Stomach (tissue), 9 donors: ENCODE data around the gene ITGAD. TPM values are rescaled to one million over a fixed set of nuclear protein-coding genes. Genes with fewer than 3 reads are reported as not detected.
"Not testable (repeated sequence)": the region's sequence is repeated elsewhere in the genome, so short reads cannot be mapped to it uniquely, and the experiment has no call there.

ENCODE experiments used
- DNase-seq, 2 donors: peaks; one replicate each; pipeline versions ENCODE4 v3.0.0 to v3.0.0-alpha.2; 2013 to 2019
- H3K27ac ChIP-seq, 5 donors: fragments of 200-600 bp in 4 of 5; sonication (generic) in 4 of 5; one replicate each; pipeline ENCODE4 v1.5.1; 2013 to 2019; ENCODE audit warnings: mild to moderate bottlenecking in 1 of 5, moderate library complexity in 1 of 5
- H3K27me3 ChIP-seq, 3 donors: fragments of 200-600 bp; sonication (generic); one replicate each; pipeline ENCODE4 v1.5.1; 2017 to 2019; ENCODE audit warnings: mixed run types in 1 of 3
- H3K36me3 ChIP-seq, 4 donors: fragments of 200-600 bp; sonication (generic); 1 replicate in 3 of 4; 2 replicates in 1 of 4; pipeline ENCODE4 v1.5.1; 2016 to 2019
- H3K4me1 ChIP-seq, 4 donors: fragments of 200-600 bp; sonication (generic); one replicate each; pipeline ENCODE4 v1.5.1; 2016 to 2019
- H3K4me3 ChIP-seq, 4 donors: fragments of 200-600 bp; sonication (generic) in 3 of 4; one replicate each; pipeline ENCODE4 v1.5.1; 2016 to 2019; ENCODE audit warnings: mild to moderate bottlenecking in 1 of 4
- H3K9me3 ChIP-seq, 4 donors: fragments of 200-600 bp; sonication (generic); one replicate each; pipeline ENCODE4 v1.5.1; 2016 to 2019
- CTCF ChIP-seq, 7 experiments: fragments of 450-650 bp in 4 of 7; fragments of 200-600 bp in 3 of 7; sonication (generic) in 3 of 7; IDR thresholded peaks; one replicate each; pipeline ENCODE4 v1.5.1; 2016 to 2019; ENCODE audit warnings: antibody characterized with exemption in 7 of 7, control low read depth in 2 of 7, mild to moderate bottlenecking in 1 of 7
- EP300 ChIP-seq: sonication (generic); formaldehyde crosslinking; IDR thresholded peaks from one replicate; pipeline ENCODE4 v1.6.1; 2017; ENCODE audit warnings: antibody characterized with exemption
- POLR2A ChIP-seq, 4 donors: fragments of 450-650 bp; IDR thresholded peaks; one replicate each; pipeline ENCODE4 v1.6.1; 2016; ENCODE audit warnings: antibody characterized with exemption in 4 of 4, control low read depth in 2 of 4, mild to moderate bottlenecking in 1 of 4, moderate library complexity in 1 of 4
- POLR2AphosphoS5 ChIP-seq, 3 donors: sonication (generic); formaldehyde crosslinking; IDR thresholded peaks; one replicate each; pipeline ENCODE4 v1.6.1; 2016; ENCODE audit warnings: antibody characterized with exemption in 3 of 3
- WGBS, 5 donors: extraction: QIAGEN DNeasy Blood & Tissue Kit in 3 of 5; methylation state at CpG; one replicate each; pipeline versions ENCODE4 v1.1.5 to v1.1.7; 2013 to 2018; 5-methylcytosine and 5-hydroxymethylcytosine counted together
- intact Hi-C: fragments of 100-400 bp; cut with DNase I; formaldehyde crosslinking; loops from one replicate; pipeline ENCODE4 v1.15.1; 2023; ENCODE audit warnings: low total_unique reads
- polyA plus RNA-seq, 3 donors: library from polyadenylated mRNA; stranded (reverse); fragments of 200-250 nt; gene quantifications; one replicate each; pipeline ENCODE4 v1.2.3, GENCODE V29; 2013
- total RNA-seq, 5 donors: library from RNA; depleted of rRNA; stranded (reverse); fragments of >200 nt; gene quantifications; one replicate each; pipeline versions ENCODE4 v1.1.0 to v1.2.3, GENCODE V29; 2014 to 2016
- donor health status: healthy with polysubstance abuse.
- donor health status: Bipolar disorder and iron deficiency.
- donor health status: healthy.

The ITGAD gene
- total and polyA plus RNA-seq, 8 donors, result 0.29 to 0.37 TPM; not detected in 6

DNA sequence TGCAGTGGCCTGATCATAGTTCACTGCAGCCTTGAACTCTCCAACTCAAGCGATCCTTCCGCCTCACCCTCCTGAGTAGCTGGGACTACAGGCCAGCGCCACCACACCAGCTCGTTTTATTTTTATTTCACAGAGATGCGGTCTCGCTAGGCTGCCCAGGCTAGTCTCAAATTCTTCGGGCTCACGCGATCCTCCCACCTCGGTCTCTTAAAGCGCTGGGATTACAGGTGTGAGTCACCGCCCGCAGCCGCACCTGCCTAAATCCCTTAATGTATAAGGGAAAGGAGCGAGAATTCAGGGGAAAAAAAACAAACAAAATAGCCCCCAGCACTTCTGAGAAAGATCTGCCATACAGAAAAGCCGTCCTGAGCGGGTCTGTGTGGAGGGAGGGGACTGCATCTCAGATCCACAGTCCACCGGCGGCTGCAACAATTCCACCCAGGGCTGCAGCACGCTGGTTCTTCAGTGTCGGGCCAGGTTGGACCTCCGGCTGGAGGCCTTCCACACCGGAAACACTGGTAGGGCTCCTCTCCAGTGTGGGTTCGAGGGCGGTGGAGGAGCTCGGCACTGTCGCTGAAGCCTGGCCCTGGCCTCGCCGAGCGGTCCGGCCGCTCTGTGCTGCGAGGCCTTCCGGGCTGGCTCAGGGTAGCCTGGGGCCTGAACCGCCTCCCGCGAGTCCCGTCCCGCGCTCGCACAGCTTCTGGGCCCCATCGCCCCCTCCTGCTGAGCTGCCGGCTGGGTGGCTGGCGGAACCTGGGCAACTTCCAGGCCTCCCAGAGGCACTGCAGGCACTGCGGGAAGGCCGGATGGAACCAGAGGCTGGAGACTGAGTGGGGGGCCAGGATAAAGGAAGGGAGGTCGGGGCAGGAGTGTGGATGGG lies 42.4 kb downstream of the ITGAD start:
- TF ChIP-seq POLR2AphosphoS5 (IDR thresholded peaks at IDR 0.05) (no peak), POLR2A (IDR thresholded peaks at IDR 0.05) (no peak), EP300 (no peak), CTCF (IDR thresholded peaks at IDR 0.05) (no peak)
- Histone ChIP-seq H3K36me3 (peaks cover 0 to 14% (median 0%) of the 10 kb centered on the region in 4 donors), H3K27ac (no peak overlapping the region), H3K4me1 (no peaks in the 10 kb centered on the region), H3K4me3 (no peak overlapping the region), H3K27me3 (no peaks in the 10 kb centered on the region), H3K9me3 (no peaks in the 10 kb centered on the region)
- WGBS, 5 donors, result 89 to 95% (median 94%) methylated on average over 45 to 47 of the region's 47 CpGs
- intact Hi-C loops, result no loop called here
- DNase-seq, result no peak

GRCh38 chr16:31436221-31437045 lies 43.3 kb downstream of the ITGAD start:
- H3K9me3 ChIP-seq, result no peaks in the 10 kb centered on the region
- no peak overlapping the region for H3K4me3 ChIP-seq
- no peak for DNase-seq
- TF ChIP-seq EP300, result no peak
- TF ChIP-seq POLR2A (IDR thresholded peaks at IDR 0.05), result no peak
- no peak for TF ChIP-seq CTCF (IDR thresholded peaks at IDR 0.05)
- WGBS, 5 donors, result 92 to 95% (median 94%) methylated on average over 37 to 44 of the region's 44 CpGs
- H3K27ac ChIP-seq, result no peak overlapping the region
- no peaks in the 10 kb centered on the region for H3K4me1 ChIP-seq
- H3K36me3 ChIP-seq, result peaks cover 0 to 14% (median 0%) of the 10 kb centered on the region in 4 donors
- H3K27me3 ChIP-seq, result no peaks in the 10 kb centered on the region
- intact Hi-C loops, result no loop called here

DNA sequence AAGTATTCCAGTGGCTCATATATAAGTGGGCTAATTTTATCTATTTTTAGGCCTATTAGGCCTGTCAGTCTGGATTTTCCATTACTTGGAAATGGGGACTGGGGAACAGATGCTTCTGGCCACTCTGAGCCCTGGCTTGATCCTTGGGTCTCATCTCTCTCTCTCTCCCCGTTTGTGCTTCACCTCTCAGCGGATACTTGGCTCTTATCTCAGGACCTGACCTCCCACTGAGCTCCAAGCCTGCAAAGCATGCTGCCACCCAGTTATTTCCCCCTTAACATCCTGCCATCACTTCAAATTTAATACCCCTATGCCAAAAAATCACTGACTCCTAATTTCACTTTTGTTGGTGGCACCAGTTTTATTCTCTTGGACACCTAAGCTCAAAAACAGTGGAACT lies 45.3 kb downstream of the ITGAD start:
- 37 to 62% (median 46%) methylated on average over 2 of the region's 2 CpGs for WGBS, 5 donors

DNA sequence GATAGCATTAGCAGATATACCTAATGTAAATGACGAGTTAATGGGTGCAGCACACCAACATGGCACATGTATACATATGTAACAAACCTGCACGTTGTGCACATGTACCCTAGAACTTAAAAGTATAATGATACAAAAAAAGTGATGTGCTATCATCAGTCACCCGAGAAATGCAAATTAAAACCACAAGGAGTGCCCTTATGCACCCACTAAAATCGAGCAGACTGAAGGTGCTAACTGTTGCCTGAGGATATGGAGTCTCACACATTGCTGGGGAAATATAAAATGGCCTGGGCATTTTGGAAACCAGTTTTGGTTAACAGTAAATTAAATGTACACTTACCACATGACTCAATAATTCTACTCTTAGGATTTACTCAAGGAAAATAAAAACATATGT lies 45.9 kb downstream of the ITGAD start:
- intact Hi-C loops, DNase-seq, H3K27ac ChIP-seq, H3K27me3 ChIP-seq, H3K9me3 ChIP-seq, H3K4me3 ChIP-seq: not testable (repeated sequence)
- Histone ChIP-seq H3K36me3 (peaks cover 0 to 14% (median 0%) of the 10 kb centered on the region in 4 donors), H3K4me1 (peaks cover 5 to 13% (median 12%) of the 10 kb centered on the region in 4 donors)
- WGBS, 5 donors, result 36 to 60% (median 52%) methylated on average over 3 to 4 of the region's 4 CpGs

More for the DNA sequence above, 45.3 kb downstream of the ITGAD start:
- no peak overlapping the region for H3K27ac ChIP-seq
- H3K4me3 ChIP-seq, result no peak overlapping the region
- H3K9me3 ChIP-seq, result no peaks in the 10 kb centered on the region
- no peak for TF ChIP-seq POLR2AphosphoS5 (IDR thresholded peaks at IDR 0.05)
- no peak for TF ChIP-seq EP300
- no peak for TF ChIP-seq CTCF (IDR thresholded peaks at IDR 0.05)
- H3K36me3 ChIP-seq, result peaks cover 0 to 14% (median 0%) of the 10 kb centered on the region in 4 donors
- H3K27me3 ChIP-seq, result no peaks in the 10 kb centered on the region
- no peak for DNase-seq
- H3K4me1 ChIP-seq, result peaks cover 5 to 13% (median 12%) of the 10 kb centered on the region in 4 donors
- intact Hi-C loops, result no loop called here
